Bronchial smooth muscle cell (primary cell): ENCODE measurements around the gene CDA. TPM values are rescaled to one million over a fixed set of nuclear protein-coding genes. Genes with fewer than 3 reads are reported as not detected.

ENCODE experiments used
- total RNA-seq: library from RNA; depleted of rRNA; stranded (reverse); fragments of >200 nt; gene quantifications from 2 replicates; pipeline ENCODE4 v1.2.1, GENCODE V29; 2014

Gene CDA
- 0.63 TPM in 1 of 2 replicates, not detected in the other for total RNA-seq

DNA sequence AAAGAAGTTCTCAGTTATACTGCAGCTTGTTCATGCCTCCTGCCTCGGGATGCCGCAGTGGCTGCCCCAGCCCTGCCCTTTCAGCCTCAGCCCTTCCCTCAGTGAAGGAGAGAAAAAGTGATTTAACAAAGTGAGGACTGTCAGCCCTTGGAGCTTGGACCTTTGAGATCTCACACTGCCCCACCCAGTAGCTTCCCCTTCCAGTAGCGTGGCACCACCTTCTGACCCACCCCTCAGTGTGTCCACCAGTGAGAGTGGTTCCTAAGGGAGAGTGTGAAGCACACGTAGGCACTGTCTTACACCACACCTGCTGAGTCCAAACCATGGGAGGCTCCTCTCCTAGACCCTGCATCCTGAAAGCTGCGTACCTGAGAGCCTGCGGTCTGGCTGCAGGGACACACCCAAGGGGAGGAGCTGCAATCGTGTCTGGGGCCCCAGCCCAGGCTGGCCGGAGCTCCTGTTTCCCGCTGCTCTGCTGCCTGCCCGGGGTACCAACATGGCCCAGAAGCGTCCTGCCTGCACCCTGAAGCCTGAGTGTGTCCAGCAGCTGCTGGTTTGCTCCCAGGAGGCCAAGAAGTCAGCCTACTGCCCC, at the start of gene CDA:
Gene CDA, plus strand, starts transcription at position 464 of the 592 bp plus-strand sequence. Its CDS starts 33 bp downstream, at position 497.

GRCh38 chr1:20551945-20552727, 36.8 kb upstream of the CDA start, which contains the start of gene FAM43B:
Gene FAM43B (plus strand): TSS chr1:20552573. CDS start chr1:20552974, 401 bp downstream.

GRCh38 chr1:20633190-20634064, 44.5 kb downstream of the CDA start, which contains the start of gene PINK1:
Gene PINK1 (plus strand): TSS chr1:20633458. CDS start chr1:20633549, 91 bp downstream.

GRCh38 chr1:20661207-20662109, 72.6 kb downstream of the CDA start, which contains the start of gene DDOST:
Gene DDOST (minus strand): TSS chr1:20661369. CDS start chr1:20661350, 19 bp downstream.

Other genes starting within 250 kb of the CDA start
- 9.4 and 40.8 TPM in 2 replicates for gene CAMK2N1, start 102.9 kb upstream of the CDA start, total RNA-seq
- gene MUL1, start 80.9 kb upstream of the CDA start, total RNA-seq, result 19.1 and 19.5 TPM in 2 replicates
- gene FAM43B, start 36.5 kb upstream of the CDA start, total RNA-seq, result under 0.01 TPM in 1 of 2 replicates, not detected in the other
- 89.5 and 99.6 TPM in 2 replicates for gene PINK1, start 44.4 kb downstream of the CDA start, total RNA-seq
- gene DDOST, start 72.3 kb downstream of the CDA start, total RNA-seq, result 353 and 417 TPM in 2 replicates
- gene KIF17, start 128.9 kb downstream of the CDA start, total RNA-seq, result 0.32 and 0.43 TPM in 2 replicates
- 0.69 and 1.3 TPM in 2 replicates for gene SH2D5, start 143.6 kb downstream of the CDA start, total RNA-seq
- gene HP1BP3, start 198.2 kb downstream of the CDA start, total RNA-seq, result 140 and 175 TPM in 2 replicates